H7 (cell line): ENCODE data around the gene TMEM40. TPM values are rescaled to one million over a fixed set of nuclear protein-coding genes. Genes with fewer than 3 reads are reported as not detected.
A peak's percentile ranks its signal among the peaks of the same experiment; 100 is the strongest.

Source experiments
- DNase-seq: peaks from one replicate; pipeline ENCODE4 v3.0.0; 2012
- H3K27me3 ChIP-seq: 2 replicates; pipeline ENCODE4 v1.6.0; 2011; ENCODE audit warnings: mild to moderate bottlenecking, low read length; ENCODE audit not compliant: control insufficient read depth, insufficient read depth
- H3K36me3 ChIP-seq: replicated peaks from 2 replicates; pipeline ENCODE4 v1.5.1; 2011; ENCODE audit warnings: low read length; ENCODE audit not compliant: control insufficient read depth, insufficient read depth
- H3K4me3 ChIP-seq: 2 replicates; pipeline ENCODE4 v1.5.1; 2011; ENCODE audit warnings: low read depth, mild to moderate bottlenecking, control low read depth, low read length, moderate library complexity; ENCODE audit not compliant: insufficient read depth
- total RNA-seq: library from RNA; depleted of rRNA; stranded (reverse); fragments of >200 nt; shearing (Covaris generic); gene quantifications from 2 replicates; pipeline ENCODE4 v1.2.3, GENCODE V29; 2014; rRNA removed

TMEM40 gene, protein sequence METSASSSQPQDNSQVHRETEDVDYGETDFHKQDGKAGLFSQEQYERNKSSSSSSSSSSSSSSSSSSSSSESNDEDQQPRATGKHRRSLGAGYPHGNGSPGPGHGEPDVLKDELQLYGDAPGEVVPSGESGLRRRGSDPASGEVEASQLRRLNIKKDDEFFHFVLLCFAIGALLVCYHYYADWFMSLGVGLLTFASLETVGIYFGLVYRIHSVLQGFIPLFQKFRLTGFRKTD
- 1.8 TPM in 1 of 2 replicates, not detected in the other for total RNA-seq

DNA sequence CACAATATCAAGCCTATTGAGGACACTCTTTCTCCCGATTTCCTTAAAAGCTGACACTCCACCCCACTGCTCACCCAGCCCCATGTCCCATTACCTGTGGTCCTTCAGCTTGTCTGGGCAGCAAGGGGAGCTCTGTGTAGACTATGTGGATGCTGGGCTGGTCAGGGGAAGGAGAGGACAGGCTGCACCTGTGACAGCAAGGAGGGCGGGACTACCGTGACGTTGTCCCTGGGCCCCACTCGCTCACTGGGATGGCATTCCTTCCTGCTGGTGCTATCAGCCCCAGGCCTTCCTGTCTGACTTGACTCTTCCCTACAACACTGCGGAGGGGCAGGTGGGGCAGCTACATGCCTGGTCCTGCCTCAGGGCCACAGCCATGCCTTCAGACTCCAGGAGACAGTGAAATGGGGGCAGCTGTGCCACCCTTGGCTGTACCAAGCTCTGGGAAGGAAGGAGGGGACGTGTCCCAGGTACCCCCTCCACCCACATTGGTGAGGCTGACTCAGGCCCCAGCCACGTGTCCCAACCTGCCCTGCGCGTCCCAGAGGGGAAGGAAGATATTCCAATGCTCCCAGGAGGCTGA, at the start of gene TMEM40:
TMEM40 (minus strand) TSS at position 163 of the 583 bp plus-strand sequence. CDS start 9,427 bp downstream, outside the sequence.
- DNase-seq: peak; percentile 60
- no peaks in the 10 kb centered on the region for H3K36me3 ChIP-seq
- no peak within 1 kb of the TSS for H3K4me3 ChIP-seq
- no peaks in the 10 kb centered on the region for H3K27me3 ChIP-seq

DNA sequence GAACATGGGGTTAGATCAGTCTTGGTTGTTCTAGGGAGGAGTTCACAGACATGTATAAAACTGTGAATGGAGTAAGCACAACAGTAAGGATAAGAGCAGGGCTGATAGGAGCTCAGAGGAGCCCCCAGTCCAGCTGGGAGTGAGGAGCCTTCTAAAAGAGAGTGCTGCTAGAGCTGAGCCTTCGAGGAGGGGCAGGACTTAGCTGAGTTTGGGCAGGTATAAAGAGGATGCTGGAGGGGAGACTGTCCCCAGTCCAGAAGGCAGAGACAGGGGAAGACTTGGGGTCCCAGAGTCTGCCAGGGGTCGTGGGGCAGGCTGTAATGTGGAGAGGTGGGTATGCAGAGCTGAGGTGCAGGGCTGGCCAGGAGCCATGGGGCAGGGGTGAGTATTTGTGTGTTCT, 49.5 kb upstream of the TMEM40 start:
- peaks cover 3% of the 10 kb centered on the region for H3K36me3 ChIP-seq
- H3K27me3 ChIP-seq: no peaks in the 10 kb centered on the region
- no peak overlapping the region for H3K4me3 ChIP-seq
- DNase-seq: no peak

DNA sequence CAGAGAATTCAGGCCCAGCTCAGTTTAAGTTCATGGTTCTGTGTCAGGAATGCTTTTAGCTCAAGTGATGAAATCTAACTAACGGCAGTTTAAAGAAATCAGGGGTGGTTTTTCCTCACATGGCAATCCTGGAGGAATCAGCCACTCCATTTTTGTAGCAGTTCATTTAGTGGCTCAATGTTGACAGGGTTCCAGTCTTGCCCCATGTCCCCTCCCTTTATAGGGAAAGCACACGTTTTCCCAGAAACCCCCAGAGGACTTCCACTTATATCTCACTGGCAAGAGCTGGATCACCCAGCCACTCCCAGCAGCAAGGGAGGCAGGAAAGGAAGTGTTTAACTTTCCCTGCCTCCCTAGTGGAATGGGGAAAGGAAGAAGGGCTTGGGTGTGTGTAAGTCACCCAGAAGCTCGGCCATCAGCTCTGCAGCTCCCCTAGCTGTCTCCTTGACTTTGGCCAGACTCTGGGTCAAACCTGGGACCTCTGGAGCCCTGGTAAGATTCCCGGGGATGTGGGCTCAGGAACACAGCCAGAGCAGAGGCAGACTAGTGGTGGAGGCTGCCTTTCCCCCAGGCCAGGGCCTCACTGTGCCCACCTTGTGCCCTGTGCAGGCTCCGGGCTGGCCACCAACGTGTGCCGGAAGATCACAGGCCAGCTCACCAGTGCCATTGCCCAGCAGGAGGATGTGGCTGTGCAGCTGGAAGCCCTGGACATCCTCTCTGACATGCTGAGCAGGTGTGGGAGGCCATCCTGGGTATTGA, 48.7 kb upstream of the TMEM40 start:
- no peak for DNase-seq
- peaks cover 3% of the 10 kb centered on the region for H3K36me3 ChIP-seq
- no peaks in the 10 kb centered on the region for H3K27me3 ChIP-seq
- H3K4me3 ChIP-seq: no peak overlapping the region

DNA sequence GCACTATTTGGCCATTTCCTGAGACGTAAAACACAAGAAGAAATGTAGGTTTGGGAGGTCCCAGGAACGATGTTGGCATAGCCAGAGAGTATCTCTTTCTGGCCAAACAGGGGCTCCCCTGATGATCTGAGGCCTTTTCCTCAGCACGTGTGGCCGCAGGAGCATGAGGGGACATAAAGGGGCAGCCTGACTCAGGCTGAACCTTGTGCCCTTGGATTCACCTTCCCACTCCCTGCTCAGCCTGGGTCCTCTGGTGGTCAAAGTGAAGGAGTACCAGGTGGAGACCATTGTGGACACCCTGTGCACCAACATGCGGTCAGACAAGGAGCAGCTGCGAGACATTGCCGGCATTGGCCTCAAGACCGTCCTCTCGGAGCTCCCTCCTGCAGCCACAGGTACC, 48.0 kb upstream of the TMEM40 start:
- DNase-seq: no peak
- peaks cover 3% of the 10 kb centered on the region for H3K36me3 ChIP-seq
- H3K4me3 ChIP-seq: no peak overlapping the region
- H3K27me3 ChIP-seq: no peaks in the 10 kb centered on the region

DNA sequence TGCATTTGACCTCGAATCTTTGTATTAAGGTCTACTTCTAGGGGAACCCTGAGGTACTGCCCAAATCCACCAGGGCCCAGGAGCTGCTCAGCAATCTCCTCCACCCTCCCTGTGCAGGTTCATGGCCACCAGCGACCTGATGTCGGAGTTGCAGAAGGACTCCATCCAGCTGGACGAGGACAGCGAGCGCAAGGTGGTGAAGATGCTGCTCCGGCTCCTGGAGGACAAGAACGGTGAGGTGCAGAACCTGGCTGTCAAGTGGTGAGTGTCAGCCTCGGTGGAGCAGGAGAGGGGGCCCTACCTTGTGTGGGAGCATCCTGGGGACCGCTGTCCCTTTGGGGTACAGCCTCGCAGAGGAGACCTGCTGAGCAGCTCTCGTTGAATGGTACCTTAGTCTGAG, 44.3 kb upstream of the TMEM40 start:
- Histone ChIP-seq H3K4me3 (no peak overlapping the region), H3K36me3 (peaks cover 3% of the 10 kb centered on the region)
- DNase-seq: no peak

DNA sequence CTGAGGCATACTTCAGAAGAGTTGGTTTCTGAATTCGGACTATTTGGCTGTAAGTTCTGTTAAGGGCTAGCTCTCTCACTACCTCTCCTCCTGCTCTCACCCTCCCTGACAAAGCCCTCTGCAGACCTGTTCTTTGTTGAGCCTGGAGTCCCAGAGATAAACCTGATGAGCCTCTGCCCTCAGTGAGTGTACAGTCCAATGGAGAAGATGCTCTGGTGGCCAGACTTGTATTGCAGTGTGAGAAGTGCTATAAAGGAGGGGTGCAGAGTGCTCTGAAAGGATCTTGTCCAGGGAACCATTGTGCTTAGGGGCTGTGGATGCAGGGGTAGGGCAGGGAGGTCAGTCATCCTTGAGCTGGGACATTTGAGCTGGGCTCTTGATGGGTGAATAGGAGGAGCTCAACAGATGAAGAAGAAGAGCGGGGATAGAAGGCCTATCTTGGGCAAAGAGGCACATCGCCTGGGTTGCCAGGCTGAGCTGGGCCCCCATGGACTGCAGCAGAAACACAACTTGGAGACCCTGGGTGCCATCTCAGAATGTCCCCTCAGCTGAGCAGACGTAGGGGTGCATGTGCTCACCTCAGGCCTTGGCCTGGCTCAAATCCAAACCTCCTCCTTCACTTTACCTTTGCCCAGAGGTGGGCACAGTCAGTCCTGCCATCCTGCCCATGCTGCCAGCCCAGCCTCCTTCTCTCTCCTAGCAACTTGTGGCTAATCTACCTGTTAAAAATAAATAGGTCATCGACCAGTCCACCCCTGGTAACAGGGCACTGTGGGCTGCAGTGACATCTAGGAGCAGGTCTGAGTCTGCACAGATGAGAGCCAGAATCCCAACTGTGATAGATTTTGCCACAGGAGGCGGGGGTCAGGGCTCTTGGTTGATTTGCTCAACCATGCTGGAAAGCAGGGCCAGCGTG, 40.7 kb upstream of the TMEM40 start:
- Histone ChIP-seq H3K36me3 (peaks cover 2% of the 10 kb centered on the region), H3K27me3 (no peaks in the 10 kb centered on the region; the same call in 1 of the 2 replicates), H3K4me3 (no peak overlapping the region)
- DNase-seq: no peak

More for the DNA sequence above, 44.3 kb upstream of the TMEM40 start:
- no peaks in the 10 kb centered on the region for H3K27me3 ChIP-seq

DNA sequence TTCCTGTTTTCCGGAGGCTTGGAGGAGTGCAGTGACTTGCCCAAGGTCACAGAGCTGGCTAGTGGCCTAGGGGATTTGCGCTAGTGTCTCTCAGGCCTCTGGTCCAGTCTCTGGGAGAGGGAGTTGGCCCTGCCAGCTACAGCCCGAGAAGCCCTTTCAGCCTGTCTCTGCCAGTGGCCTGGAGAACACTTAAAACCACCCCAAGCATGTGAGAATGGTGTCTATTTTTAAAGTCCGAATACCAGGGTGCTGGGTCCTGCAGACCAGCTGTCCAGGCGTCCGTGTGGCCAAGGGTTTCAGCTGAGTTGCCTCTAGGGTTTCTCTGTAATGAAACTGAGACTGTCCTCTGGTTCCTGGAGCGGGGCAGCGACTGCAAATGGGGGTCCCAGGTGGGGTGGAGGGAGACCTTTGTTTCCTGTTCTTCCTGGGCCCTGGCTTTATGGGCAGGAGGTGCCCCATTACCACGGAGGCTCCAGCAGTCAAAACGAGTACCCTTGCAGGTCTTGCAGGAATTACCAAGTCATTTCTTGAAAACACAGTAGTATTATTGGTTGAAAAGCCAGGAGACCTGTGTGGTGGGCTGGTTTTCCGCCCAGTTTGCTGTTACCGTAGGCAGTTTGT, 39.6 kb upstream of the TMEM40 start:
- H3K27me3 ChIP-seq: no peaks in the 10 kb centered on the region; the same call in 1 of the 2 replicates
- peaks cover 1% of the 10 kb centered on the region for H3K36me3 ChIP-seq
- H3K4me3 ChIP-seq: no peak overlapping the region
- DNase-seq: no peak

DNA sequence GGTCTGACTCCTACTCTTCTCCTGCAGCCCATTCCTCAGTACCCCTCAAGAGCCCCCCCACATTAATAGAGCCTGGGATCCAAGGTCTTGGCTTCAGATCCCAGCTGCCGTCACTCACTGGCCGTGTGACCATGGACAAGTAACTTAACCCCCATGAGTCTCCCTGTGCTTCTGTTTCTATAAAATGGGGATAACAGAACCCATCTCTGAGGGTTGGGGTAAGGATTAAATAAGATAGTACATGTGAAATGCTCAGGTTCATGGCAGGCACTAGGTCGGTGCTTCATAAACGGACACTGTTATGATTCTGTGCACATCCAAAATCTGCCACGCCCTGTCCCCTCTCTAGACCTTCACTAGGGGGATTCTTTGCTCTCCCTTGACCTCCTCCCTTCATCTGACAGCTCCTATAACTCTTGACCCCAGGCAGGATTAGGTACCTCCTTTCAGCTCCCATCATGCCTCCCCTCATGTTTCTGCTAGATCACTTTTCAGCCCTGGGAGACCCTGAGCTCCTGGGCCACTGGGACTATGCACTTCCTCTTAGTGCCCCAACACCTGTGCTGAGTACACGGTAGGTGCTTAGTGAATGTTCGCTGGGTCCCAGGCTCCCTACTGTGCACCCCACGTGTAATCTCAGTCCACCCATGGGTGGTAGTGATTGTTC, 39.0 kb upstream of the TMEM40 start:
- Histone ChIP-seq H3K36me3 (no peaks in the 10 kb centered on the region), H3K4me3 (no peak overlapping the region), H3K27me3 (no peaks in the 10 kb centered on the region; the same call in 1 of the 2 replicates)
- no peak for DNase-seq

DNA sequence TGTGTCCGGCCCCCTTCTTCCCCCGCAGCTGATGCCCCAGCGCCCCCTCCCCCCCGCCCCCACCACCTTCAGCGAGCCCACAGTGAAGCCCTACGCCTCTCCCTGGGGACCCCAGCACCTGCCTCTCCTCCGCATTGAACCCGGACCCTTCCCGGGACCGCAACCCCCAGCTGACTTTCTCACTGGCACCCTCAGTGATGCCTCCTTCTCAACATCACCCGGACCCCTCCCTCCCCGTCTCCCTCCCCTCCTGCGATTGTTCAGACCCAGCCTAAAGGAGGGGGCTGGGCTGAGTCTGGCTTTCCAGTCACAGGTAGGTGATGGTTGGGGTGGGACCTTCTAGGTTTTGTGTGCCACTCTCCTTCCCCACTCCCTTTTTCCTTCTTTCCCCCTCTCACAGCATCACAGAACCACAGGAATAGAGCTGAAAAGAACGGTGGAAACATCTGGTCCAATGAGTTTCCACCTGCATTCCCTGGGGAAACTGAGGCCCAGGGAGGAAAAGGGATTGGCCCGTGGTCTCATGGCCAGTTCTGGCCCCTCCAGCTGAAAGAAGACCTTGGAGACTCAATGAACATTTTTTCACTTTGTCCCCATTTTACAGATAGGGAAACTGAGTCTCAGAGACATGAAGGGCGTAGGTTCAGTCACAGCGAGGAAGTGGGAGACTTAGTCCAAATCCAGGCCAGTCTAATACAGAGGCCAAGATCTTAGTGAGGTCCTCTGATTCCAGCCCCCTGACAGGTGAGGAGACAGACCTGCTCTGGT, 38.2 kb upstream of the TMEM40 start:
- Histone ChIP-seq H3K4me3 (peak overlapping the region; percentile 80), H3K27me3 (no peaks in the 10 kb centered on the region; the same call in 1 of the 2 replicates), H3K36me3 (no peaks in the 10 kb centered on the region)
- no peak for DNase-seq

DNA sequence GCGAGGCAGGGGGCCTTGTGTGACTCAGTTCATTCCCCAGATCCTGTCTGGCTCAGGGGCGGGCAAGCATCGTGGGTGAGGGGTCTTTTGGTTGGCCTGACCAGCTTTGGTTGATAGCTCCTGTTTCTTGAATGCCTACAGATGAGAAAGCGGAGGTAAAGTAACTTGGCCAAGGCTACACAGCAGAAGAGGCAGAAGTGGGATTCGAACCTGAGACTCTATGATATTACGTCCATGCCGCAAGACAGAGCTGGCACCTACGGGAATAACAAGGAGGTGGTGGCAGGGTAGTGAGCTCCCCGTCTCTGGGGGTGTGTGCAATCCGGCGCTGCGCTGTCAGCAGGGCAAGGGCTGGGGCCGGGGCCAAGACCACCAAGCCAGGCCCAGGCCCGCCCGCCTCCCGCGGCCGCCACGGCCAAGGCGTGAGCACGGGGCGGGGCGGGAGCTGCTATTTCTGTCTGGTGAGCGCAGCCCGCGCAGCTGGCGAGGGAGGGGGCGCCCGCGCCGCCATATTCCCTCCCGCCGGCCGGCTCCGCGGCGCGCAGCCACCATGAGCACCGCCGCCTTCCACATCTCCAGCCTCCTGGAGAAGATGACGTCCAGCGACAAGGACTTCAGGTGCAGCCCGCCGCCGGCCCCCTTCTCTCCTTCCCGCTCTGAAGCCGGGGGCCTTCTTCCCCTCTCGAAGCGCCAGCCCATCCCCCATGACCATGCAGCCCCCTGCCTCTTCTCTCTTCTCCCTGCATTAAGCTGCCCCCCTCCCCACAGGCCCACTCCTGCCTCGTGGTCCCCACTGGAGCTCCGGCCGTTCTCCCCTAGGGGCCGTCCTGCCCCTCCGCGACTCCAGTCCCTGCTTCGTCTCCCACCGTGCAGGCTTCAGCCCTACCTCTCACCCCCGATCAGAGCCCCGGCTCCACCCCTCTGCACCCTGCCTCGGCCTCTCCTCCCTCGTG, 37.4 kb upstream of the TMEM40 start, which contains the start of gene CAND2:
CAND2 (plus strand) TSS at position 510 of the 953 bp plus-strand sequence; CDS start at position 551, 41 bp downstream.
- H3K27me3 ChIP-seq: no peaks in the 10 kb centered on the region; the same call in 1 of the 2 replicates
- H3K36me3 ChIP-seq: no peaks in the 10 kb centered on the region
- DNase-seq: peak; percentile 86
- H3K4me3 ChIP-seq: peak within 1 kb of the TSS; percentile 80

DNA sequence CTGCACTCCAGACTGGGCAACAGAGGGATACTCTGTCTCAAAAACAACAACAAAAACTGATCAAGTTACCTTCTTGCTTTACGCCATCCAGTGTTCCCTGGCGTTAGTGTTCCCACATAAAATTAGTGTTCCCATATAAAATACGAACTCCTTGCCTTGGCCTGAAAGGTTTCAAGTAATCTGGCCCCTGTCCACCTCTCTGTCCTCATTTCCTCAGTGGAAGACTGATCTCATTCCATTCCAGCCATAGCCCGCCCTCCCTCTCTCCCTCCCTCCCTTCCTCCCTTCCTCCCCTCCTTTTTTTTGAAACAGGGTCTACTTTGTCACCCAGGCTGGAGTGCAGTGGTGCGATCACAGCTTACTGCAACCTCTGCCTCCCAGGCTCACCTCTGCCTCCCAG, 34.6 kb upstream of the TMEM40 start:
- Histone ChIP-seq H3K36me3 (no peaks in the 10 kb centered on the region), H3K27me3 (no peaks in the 10 kb centered on the region; the same call in 1 of the 2 replicates), H3K4me3 (no peak overlapping the region)
- DNase-seq: no peak

DNA sequence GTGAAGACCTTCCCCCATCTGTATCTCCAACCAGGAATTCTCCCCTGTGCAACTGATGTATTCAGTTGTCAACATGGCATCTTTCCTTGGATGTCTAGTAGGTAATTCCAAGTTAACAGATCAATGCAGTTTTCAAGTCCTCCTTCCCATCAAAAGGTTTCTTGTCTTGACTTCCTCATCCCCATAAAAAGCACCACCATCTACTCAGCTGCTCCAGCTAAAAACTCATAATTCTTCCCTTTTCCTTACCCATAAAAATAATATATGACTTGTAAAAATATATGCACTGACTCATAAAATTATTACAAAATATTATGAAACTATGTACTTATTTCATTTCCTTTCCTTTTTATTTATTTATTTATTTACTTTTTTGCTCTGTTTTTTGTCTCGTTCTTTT, 32.4 kb upstream of the TMEM40 start:
- Histone ChIP-seq H3K4me3 (no peak overlapping the region), H3K27me3 (no peaks in the 10 kb centered on the region; the same call in 1 of the 2 replicates), H3K36me3 (no peaks in the 10 kb centered on the region)
- DNase-seq: no peak
